Fibroblast of the conjunctiva (primary cell): ENCODE data around the gene CTCF.

Source experiments
- DNase-seq: peaks from one replicate; pipeline ENCODE4 v3.0.0-alpha.2; 2010; ENCODE audit warnings: low read depth

Gene CTCF

DNA sequence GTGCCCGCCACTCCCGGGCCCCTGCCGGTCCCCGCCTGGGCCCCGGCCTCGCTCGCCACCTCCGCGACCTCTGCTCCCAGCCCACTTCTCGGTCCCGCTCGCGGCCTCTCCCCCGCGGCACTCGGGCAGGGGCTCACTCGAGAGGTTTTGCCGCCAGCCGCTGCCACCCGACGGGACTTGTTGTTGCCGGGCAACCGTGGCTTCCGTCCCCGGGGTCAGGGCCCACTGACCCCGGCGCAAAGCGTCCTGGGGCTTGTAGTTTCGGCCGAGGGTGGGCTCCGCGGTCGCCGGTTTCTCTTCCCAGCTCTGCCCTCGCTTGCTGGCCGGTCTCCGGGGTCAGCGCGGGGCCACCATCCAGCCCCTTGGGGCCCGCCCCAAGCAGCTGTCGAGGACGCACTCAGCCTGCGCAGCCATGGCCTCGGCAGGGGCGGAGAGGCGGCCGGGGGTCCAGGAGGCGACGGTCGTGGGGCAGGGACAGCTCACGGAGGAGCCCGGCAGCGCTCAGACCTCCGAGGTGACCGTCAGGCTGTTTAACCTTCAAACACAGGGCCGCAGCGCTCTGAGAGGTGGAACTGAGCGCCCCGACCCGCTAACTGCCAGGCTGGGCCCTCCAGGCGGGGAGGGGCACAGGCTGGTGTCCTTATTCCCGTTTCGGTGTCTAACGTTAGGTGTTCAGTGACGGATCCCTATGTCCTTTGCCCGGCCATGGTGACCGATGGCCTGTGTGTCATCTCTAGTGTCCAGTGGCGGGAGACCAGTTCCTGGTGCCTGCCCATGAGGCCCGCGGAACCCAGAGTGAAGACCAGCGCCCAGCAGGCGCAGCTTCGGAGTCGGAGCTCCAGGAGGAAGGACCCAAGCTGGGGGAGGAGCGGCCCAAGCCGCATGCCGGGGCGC is 104.5 kb downstream of the CTCF start, which contains the start of the genes C16orf86 and ENKD1:
Gene C16orf86 (plus strand): TSS at position 256 of the 894 bp plus-strand sequence. CDS start 157 bp downstream, at position 413.
Gene ENKD1 (minus strand): TSS at position 192 of the 894 bp plus-strand sequence. CDS start 308 bp downstream, outside the sequence.
- DNase-seq, result peak; percentile 53

DNA sequence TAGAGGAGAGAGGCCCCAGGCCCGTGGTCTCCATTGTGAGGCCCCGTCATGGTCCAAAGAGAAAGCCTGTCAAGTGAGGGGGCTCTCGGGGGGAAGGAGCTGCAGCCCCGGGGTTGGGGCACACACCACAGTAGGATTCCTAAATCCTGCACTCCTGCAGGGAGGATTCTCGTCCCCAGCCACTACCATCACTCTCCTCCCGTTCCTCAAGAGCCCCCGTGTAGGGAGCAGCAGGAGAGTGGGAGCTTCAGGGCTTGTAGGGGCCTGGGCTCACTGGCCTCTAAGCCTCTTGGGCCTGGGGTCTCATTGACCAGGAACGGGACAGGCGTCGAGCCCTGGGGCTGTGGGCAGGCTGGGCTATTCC is 105.1 kb downstream of the CTCF start:
- no peak for DNase-seq

DNA sequence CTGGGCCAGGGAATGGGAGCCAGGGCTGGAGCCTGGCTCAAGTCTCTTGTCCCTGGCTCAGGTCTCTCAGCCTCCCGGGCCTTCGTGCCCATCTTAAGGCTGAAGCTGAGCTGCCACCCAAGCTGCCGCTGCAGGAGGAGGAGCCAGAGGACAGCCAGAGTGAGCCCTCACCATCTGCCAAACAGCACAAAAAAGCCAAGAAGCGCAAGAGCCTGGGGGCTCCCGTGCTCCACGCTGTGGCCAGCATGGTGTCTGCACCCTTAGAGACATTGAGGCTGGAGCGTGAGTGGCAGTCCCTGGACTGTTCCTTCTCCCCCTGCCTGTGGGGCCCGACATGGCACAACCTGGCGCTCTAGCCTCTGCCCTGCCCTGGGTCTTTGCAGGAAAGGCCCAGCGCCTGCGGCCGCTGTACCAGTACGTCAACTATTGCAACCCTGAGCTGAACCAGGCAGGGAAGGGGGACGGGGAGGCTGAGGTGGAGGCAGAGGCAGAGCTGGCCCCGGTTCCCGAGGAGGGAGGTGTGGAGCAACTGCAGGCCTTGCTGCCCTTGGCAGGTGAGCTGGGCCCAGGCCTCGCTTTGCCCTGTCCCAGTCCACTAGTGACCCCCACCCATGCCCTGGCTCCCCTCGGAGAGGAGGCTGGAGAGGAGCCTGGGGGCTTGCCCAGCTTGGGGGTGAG is 105.6 kb downstream of the CTCF start:
- DNase-seq, result peak; percentile 89

DNA sequence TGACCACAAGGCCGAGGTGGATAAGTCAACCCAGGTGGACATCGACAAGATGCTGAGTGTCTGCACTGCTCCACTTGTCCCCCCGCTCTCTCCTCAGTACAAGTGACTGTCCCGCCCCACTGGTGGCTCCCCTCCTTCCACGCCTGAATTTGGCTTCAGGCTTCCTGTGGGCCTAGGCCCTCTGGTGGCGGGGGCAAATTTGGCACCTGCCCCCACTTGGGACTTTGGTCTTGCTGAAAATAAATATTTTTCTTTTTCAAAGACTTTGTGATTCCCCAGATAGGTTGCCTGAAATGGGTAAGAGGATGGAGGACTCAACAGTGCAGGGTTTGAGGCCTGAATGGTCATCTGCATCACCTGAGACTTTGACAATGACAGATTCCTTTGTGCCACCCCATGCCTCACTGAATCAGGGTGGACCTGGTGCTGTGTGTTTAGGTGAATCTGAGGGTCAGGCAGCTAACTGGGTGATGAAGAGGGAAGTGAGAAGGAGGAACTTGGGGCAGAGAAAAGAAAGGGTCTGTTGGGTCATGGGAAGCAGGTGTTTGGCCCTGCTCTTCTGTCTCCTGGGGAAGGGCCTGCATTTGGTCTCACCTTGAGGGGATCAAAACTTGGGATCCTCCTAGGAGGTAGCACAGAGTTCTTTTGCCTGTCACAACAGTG is 106.3 kb downstream of the CTCF start:
- DNase-seq, result no peak

DNA sequence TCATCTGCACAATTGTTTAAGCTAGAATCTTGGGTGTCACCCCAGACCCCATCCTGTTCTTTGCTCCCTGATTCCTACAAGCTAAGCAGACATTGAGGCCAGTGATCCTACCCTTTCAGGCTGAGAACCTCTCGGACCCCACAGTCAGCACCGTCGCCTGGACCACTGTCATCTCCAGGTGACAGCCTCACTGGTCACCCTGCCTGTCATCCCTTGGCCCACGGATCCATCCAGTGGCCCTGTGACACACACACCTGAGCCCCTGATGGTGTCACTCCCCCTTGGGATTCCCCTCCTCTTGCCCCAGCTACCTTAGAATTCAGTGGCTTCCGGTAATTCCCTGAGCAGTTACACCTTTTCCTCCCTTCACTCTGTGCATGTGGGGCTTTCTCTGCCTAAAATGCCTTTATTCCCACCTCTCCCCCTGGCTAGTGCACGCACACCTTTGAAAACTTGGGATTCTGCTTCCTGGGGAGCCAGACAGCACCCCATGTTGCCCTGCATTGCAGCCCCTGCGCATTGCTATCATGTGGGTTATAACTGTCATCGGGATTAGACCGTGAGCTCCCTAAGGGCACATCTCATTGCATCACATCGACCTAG is 107.3 kb downstream of the CTCF start:
- no peak for DNase-seq

DNA sequence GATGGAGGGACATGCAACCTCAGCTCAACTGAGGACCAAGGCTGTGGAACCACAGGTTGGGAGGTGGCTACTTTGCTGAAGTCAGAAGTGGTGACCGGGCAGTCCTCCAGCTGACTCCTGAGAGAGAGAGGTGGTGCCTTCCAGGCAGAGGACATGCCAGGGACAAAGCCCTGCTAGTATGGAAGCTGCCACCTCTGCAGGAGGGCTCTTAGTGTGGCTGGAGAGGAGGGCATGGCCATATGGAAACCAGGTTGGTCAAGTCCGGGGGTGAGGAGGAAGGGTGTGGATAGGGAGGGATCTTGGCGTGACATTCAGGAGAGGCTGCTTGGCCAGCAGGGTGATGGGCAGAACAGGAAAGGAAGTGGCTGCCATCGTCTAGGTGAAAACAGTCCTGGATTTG is 110.0 kb downstream of the CTCF start:
- no peak for DNase-seq

DNA sequence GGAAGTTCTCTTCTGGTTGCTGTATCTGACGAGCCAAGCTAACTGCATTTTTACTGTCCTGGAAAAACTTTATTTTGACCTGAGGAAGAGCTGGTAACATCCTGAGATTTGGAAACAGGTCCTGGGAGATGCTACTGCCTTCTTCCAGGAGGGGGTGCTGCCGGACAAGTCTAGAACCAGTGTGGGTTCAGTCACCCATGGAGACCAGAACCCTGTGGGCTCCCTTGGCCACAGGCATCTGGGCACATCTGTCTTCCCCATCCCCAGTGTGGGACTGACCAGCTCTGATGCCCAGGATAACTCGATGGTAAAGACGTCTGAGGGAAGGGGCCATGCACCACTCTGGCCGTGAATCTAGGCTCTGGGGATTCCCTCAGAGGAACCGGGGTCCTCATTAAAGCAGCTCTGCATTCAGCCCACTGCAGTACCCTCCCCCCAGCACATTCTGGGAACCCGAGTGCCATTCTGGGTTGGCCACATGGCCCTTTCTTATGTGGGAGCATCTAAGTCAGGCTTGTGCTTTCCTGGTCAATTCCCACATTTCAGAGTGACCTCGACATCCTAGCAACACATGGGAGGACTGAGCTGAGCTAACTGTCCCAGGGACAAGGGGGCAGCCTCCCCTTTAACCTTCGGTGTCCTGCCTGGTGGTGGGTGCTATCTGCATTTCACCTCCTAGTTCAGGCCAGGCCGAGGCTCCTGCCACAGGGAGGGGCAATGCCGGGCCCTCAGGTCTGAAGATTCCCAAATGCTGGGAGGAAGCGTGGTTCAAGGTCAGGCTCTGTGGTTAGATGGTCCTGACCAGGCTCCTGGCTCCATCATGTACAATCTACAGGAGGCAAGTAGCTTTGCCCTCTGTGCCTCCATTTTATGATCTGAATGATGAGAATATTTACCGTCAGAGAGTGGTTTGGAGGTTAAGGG is 110.7 kb downstream of the CTCF start:
- DNase-seq, result peak; percentile 57

DNA sequence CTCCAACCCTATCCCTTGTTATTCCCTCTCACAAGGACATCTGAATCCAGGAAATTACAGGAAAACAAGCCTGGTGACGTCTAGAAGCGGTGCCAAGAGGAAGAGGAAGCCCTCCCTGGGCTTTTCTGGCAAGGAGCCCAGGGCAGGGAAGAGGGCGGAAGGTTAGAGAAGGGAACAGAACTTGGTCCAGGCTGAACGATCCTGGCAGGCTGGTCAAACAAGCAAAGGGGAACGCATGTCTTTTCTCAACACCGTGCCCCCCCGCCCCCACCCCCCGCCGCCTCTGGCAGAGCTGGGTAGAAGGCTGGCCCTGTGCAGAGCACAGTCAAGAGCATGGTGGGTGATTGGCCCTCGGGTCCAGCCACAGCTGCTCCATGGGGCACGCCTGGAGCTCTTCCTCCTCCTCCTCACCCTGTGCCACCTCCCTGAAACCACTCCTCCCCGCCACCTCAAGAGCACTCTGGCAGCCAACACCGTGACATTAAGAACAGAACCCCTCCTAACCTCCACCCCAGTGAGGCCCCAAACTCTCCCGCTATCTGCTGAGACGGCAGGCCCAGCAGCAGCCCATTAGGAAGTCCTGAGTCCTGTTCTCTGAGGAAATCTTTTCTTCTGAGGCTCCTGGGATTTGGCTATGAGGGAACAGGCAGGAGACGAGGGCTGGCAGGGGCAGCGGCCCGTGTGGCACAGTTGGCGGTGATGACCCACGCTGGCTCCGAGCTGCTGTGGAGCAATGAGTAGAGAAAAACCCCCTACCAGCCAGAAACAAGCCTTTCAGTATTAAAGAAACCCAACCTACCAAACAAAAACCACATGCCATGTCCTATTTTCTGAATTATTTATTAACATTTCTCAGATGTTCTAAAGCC is 111.6 kb downstream of the CTCF start:
- DNase-seq, result no peak

DNA sequence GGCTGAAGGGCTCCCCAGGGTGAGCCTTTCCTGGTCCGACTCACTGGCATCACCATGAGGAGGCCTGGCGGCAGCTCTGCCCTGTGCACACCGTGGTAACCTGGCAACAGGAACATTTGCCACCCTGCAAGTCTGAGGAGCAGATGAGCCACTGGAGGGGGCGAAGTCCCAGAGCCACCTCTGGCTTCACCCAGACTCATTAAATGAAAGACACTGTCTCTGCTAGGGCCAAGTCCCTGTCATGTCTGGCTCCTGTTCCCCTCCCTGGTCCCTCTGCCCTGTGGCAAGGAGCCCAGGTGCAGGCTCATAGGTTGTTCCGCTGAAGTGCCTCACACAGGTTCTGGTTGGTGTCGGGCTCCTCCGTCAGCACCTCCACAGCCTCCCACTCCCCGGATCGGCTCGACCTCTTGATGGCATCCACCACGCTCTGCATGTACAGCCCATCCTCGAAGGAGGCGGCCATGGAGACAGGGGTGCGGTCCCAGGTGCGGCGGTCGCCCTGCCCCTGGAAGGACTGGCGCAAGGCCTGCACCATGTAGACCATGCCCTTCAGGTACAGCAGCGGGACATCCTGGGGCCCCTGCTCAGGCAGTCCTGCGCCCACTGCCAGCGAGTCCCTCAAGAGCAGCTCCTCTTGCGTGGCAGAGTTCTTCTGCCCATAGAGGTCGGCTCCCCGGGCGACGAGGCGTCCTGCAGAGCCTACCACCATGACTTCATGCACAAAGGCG is 112.7 kb downstream of the CTCF start:
- DNase-seq, result no peak

DNA sequence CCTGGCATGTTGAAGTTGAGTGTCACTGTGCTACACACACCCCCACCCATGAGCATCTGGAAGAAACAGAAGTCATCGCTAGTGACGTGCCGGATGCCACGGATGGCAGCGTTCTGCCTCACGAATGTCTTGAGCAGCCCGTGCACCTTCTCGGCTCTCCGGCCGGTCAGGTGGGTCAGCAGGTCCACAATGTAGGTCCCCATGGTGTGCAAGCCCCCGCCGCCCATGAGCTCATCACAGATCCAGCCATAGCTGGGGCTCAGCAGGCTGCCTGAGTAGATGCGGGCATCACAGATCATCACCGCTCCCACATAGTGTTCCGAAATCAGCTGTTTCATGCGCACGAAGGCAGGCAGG is 113.2 kb downstream of the CTCF start:
- DNase-seq, result no peak

DNA sequence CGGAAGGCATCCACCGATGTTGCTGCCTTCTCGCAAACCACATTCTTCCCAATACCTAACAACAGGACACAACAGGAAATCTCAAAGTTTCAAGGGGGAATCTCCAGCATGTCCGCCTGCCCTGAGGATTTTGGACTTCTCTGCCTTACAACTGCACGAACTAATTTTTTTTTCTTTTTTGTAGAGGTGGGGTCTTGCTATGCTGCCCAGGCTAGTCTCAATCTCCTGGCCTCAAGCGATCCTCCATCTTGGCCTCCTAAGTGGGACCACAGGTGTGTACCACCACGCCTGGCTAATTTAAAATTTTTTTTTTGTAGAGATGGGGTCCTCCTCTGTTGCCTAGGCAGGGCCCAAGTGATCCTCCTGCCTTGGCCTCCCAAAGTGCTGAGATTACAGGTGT is 113.7 kb downstream of the CTCF start:
- DNase-seq, result no peak

DNA sequence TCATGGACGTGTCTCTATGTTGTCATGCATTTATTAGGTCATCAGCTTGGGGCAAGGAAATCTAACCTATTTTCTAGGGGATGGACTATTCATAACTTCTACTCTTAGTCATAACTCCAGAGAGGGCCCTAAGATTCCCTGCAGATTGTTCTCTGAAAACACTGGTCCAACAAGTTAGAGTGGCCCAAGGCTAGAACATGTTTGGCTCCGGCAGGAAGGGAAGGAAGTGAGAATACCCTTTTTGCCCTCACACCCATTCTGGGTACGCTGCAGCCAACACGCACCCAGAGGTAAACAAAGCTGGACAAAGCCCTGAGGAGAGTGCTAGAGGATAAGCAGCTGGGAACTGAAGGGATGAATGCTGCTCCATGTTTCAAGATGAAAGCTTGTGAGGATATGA is 114.2 kb downstream of the CTCF start:
- DNase-seq, result no peak

DNA sequence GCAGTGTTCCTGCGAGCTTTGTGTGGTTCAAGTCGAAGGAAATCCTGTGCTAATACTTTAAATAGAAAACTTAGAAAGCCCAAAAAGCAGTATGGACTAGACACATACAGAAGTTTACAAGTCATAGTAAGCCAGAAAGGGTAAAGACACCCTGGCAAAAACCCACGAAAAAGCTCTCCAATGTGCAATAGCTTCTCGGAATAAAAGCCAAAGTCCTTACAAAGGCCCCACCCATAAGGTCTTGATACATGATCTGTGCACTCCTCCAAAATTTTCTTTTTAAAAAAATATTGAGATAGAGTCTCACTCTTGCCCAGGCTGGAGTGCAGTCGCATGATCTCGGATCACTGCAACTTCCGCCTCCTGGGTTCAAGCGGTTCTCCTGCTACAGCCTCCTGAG is 114.6 kb downstream of the CTCF start:
- DNase-seq, result no peak

DNA sequence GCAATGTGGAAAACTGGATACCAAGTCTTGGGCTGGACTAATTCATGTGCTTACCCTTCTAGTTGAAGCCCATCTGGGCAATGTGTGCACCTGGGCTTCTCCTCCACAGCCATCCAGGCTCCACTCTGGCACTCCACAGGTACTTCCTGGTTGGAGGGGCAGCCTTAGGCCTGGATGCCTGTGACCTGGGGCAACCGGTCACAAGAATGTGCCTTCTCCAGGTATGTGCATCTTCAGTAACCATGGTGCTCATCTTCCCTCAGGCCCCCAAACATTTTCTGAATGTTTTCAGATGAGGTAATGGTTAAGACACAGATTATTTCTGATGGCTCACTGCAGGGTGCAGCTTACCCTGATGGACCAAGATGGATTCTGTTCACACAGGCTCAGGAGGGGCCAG is 115.4 kb downstream of the CTCF start:
- DNase-seq, result no peak

DNA sequence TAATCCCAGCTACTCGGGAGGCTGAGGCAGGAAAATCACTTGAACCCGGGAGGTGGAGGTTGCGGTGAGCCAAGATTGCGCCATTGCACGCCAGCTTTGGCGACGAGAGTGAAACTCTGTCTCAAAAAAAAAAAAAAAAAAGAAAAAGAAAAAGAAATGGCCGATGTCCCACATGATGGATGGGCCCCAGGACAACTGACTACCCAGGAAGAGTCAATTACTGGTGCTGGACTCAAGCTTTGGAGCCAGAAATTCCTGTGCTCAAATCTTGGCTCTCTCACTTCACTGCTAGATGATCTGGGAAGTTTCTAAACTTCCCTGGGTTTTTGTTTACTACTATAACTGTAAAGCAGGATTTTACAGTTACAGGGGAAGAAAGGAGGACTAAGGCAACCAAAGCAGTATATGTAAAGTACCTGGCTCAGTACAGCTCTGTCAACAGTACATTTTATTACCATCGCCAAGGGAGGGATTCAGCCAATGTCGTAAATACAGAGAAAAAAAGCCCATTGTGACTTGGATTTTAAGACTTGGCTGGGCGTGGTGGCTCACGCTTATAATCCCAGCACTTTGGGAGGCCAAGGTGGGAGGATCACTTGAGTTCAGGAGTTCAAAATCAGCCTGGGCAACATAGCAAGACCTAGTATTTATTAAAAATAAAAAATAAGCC is 116.2 kb downstream of the CTCF start:
- no peak for DNase-seq

DNA sequence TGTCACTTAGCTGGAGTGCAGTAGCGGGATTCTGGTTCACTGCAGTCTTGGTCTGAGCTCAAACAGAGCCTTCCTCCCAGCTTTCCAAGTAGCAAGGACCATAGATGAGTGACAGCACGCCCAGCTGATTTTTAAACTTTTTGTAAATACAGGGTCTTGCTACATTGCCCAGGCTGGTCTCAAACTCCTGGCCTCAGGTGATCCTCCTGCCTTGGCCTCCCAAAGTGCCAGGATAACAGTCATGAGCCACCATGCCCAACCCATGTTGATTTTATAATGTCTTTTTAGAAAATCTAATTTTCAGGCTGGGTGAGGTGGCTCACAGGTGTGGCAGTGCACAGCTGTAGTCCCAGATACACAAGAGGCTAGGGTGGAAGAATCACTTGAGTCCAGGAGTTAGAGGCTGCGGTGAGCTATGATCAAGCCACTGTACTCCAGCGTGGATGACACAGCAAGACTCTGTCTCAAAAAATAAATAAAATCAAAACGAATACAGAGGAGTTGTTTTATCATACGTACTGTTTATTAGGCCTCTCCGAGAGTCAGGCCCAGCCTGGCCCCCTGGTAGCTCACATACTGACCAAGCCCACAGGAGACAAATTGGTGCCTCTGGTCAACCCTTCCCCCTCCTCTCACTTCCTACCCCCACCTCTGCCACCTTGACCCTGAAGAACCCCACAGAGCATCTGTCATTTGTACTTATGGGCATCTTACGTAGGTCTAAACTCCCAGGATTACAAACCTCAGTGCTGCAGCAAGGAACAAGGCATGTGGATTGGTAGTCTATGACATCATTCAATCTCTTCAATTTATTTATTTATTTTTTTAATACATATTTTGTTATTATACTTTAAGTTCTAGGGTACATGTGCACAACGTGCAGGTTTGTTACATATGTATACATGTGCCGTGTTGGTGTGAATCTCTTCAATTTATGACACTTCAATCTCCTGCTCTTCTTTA is 117.9 kb downstream of the CTCF start:
- no peak for DNase-seq

DNA sequence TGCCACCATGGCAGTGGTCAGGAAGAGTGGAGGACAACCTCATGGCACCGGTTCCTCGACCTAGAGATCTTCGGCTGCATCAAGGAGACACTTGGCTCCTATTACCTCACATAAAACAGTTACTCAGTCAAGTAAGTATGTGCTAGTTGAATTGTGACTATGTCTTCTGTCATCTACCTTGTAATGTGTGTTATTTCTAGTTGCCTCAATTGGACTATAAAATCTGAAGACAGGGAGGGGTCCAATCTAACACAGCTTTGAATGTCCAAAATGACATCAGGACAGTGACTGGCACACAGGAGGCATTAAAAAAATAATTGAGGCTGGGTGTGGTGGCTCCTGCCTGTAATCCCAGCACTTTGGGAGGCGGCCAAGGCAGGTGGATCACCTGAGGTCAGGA is 121.4 kb downstream of the CTCF start:
- DNase-seq, result no peak
